Epithelial cell of esophagus (primary cell): Measurements from ENCODE around the gene KIAA0319L.

Experiments
- DNase-seq: peaks from one replicate; pipeline ENCODE4 v3.0.0; 2010; ENCODE audit warnings: low read depth
- H3K4me3 ChIP-seq: 2 replicates; pipeline ENCODE4 v1.5.1; 2011; ENCODE audit warnings: mild to moderate bottlenecking, low read length, control low read depth
- TF ChIP-seq, protein P1 (sequence below): IDR thresholded peaks from 2 replicates; pipeline ENCODE4 v1.5.1; 2011; ENCODE audit warnings: low read depth, mild to moderate bottlenecking, low read length, control low read depth, inconsistent platforms; ENCODE audit not compliant: insufficient read depth; ENCODE audit errors: missing control alignments

Gene KIAA0319L

DNA sequence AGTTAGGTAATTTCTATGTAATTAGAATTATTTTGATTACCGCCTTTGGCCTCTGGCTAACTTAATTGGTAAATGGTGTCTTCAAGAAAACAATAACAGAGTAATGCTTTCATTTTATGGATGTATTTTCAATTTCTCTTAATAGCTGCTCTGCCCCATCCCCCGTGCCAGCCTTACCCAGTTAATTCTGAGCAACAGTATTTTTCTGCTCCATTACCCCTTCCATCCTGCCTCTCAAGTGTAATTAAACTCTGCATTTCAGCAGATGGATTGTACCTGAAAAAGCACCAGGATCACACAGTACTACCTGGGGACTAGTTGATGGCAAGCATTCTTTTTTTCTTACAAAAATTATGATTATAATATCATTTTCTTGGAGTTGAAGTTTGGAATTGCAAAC, 104.2 kb downstream of the KIAA0319L start:
- TF ChIP-seq, protein P1, sequence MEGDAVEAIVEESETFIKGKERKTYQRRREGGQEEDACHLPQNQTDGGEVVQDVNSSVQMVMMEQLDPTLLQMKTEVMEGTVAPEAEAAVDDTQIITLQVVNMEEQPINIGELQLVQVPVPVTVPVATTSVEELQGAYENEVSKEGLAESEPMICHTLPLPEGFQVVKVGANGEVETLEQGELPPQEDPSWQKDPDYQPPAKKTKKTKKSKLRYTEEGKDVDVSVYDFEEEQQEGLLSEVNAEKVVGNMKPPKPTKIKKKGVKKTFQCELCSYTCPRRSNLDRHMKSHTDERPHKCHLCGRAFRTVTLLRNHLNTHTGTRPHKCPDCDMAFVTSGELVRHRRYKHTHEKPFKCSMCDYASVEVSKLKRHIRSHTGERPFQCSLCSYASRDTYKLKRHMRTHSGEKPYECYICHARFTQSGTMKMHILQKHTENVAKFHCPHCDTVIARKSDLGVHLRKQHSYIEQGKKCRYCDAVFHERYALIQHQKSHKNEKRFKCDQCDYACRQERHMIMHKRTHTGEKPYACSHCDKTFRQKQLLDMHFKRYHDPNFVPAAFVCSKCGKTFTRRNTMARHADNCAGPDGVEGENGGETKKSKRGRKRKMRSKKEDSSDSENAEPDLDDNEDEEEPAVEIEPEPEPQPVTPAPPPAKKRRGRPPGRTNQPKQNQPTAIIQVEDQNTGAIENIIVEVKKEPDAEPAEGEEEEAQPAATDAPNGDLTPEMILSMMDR = no peak
- no peak overlapping the region for H3K4me3 ChIP-seq
- no peak for DNase-seq

DNA sequence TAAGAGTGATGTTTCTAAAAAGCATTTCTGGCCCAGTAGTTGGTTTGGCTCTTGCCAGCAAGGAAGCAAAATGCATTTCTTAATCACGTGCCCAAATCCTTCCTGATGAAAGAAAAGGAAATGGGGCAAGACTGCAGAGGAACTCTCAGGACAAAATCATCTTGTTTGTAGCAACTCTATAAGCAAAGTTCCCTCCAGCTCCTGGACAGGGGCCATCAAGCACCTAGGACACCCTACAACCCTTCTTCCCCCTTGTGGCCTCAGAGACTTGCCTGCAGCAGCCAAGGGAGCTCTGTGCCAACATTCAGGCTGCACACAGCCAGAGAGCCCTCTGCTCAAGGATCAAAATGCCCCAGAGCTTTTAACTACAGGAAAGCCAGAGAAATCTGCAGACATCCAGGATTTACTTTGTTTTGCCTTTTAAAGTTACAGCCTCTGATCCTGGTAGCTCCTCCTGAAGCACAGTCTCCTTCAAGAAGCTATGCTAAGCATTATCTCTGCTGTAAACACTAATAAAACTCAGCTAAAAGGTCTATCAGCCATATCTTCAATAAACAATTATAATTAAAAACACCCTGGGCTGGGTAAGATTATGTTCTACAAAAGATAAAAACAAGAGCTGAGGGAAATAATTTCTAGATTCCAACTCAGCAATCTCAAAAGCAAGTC, 105.0 kb downstream of the KIAA0319L start:
- H3K4me3 ChIP-seq = no peak overlapping the region
- TF ChIP-seq, protein P1 = peak; percentile 27
- DNase-seq = peak; percentile 60

- no peak overlapping the region for H3K4me3 ChIP-seq
- TF ChIP-seq, protein P1 = peak; percentile 95
- peak; percentile 78 for DNase-seq
Observed at GRCh38 chr1:35451125-35451528, 106.1 kb downstream of the KIAA0319L start.

DNA sequence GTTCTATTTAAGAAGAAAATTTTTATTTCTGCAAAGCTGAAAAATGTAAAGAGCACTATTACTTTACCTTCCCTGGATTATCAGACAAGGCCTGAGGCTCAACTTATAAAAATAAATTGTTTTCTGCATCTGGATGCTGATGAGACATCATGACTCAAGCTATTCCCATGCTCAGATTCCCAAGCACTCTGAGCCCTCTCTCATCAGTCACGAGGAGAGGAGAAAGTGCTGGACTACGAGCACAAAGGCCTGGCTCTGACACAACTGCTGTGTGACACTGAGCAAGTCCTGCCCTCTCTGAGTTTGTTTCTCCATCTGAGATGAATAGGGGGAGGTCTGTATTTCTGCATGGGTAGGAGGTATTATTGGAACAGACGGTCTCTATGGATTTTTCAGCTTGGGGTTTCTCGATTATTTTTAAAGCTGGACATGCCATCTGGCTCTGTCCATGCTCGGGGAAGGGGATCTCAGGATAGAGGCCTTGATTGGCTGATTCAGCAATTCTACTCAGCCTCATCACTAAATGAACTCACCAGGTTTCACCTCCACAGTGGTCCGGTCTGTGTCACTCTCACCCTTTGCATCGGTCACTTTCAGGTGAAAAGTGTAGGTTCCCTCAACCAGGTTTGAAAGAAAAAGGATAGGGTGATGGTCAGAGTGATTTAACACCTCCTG, 107.7 kb downstream of the KIAA0319L start:
- no peak overlapping the region for H3K4me3 ChIP-seq
- peak; percentile 97 for DNase-seq
- TF ChIP-seq, protein P1 = no peak

GRCh38 chr1:35448344-35448801, 108.8 kb downstream of the KIAA0319L start:
- TF ChIP-seq, protein P1 = no peak
- H3K4me3 ChIP-seq = no peak overlapping the region
- DNase-seq = peak; percentile 97

GRCh38 chr1:35447278-35447677, 109.9 kb downstream of the KIAA0319L start:
- TF ChIP-seq, protein P1 = no peak
- no peak overlapping the region for H3K4me3 ChIP-seq
- no peak for DNase-seq

- no peak for DNase-seq
- TF ChIP-seq, protein P1 = no peak
- H3K4me3 ChIP-seq = no peak overlapping the region
Observed at GRCh38 chr1:35444519-35444774, 112.8 kb downstream of the KIAA0319L start.
